ENCODE results near the gene TNFAIP2. TPM values are rescaled to one million over a fixed set of nuclear protein-coding genes. Genes with fewer than 3 reads are reported as not detected.

Gene TNFAIP2
- total RNA-seq, 3 donors from 2014 or later, result 22.0 to 67.4 (median 40.2) TPM

- intact Hi-C loops (cut with DNase I, micrococcal nuclease), result no loop called here
- Histone ChIP-seq H3K4me3 (no peak overlapping the region), H3K9me3 (no peaks in the 10 kb centered on the region), H3K36me3 (ENCODE audit: low read depth) (no peaks in the 10 kb centered on the region), H3K4me1 (ENCODE audit: low read depth) (no peaks in the 10 kb centered on the region)
- ATAC-seq, result no peak
- no peak for DNase-seq
- no peak for TF ChIP-seq CTCF (IDR thresholded peaks at IDR 0.05)
These were observed 32.6 kb downstream of the TNFAIP2 start for GRCh38 chr14:103155826-103156394.

GRCh38 chr14:103156651-103157378 lies 33.6 kb downstream of the TNFAIP2 start:
- ATAC-seq (no peak), DNase-seq (no peak)
- Histone ChIP-seq H3K4me3 (no peak overlapping the region), H3K36me3 (ENCODE audit: low read depth) (no peaks in the 10 kb centered on the region), H3K4me1 (ENCODE audit: low read depth) (no peaks in the 10 kb centered on the region), H3K9me3 (no peaks in the 10 kb centered on the region)
- no peak for TF ChIP-seq CTCF (IDR thresholded peaks at IDR 0.05)
- intact Hi-C loops (cut with DNase I, micrococcal nuclease), result no loop called here

- H3K4me1 ChIP-seq (ENCODE audit: low read depth), result no peaks in the 10 kb centered on the region
- DNase-seq (no peak), ATAC-seq (no peak)
- intact Hi-C loops (cut with DNase I, micrococcal nuclease), result no loop called here
- H3K9me3 ChIP-seq, result no peaks in the 10 kb centered on the region
- H3K4me3 ChIP-seq, result no peak overlapping the region
- no peaks in the 10 kb centered on the region for H3K36me3 ChIP-seq (ENCODE audit: low read depth)
- TF ChIP-seq CTCF (IDR thresholded peaks at IDR 0.05), result no peak
These were observed 34.7 kb downstream of the TNFAIP2 start for GRCh38 chr14:103157969-103158368.

GRCh38 chr14:103158688-103159087 lies 35.4 kb downstream of the TNFAIP2 start:
- DNase-seq, result no peak
- no peak for TF ChIP-seq CTCF (IDR thresholded peaks at IDR 0.05)
- intact Hi-C loops (cut with DNase I, micrococcal nuclease), result no loop called here

GRCh38 chr14:103160321-103161053 lies 37.2 kb downstream of the TNFAIP2 start:
- Histone ChIP-seq H3K4me3 (no peak overlapping the region), H3K9me3 (no peaks in the 10 kb centered on the region), H3K36me3 (ENCODE audit: low read depth) (no peaks in the 10 kb centered on the region), H3K4me1 (ENCODE audit: low read depth) (no peaks in the 10 kb centered on the region)
- no peak for DNase-seq
- no peak for ATAC-seq
- intact Hi-C loops (cut with DNase I, micrococcal nuclease), result no loop called here
- no peak for TF ChIP-seq CTCF (IDR thresholded peaks at IDR 0.05)

More at GRCh38 chr14:103158688-103159087, 35.4 kb downstream of the TNFAIP2 start:
- H3K9me3 ChIP-seq, result no peaks in the 10 kb centered on the region
- H3K4me1 ChIP-seq (ENCODE audit: low read depth), result no peaks in the 10 kb centered on the region
- no peak overlapping the region for H3K4me3 ChIP-seq
- no peak for ATAC-seq
- no peaks in the 10 kb centered on the region for H3K36me3 ChIP-seq (ENCODE audit: low read depth)

All from mucosa of descending colon (tissue), 3 donors.